Heart left ventricle (tissue), 16 donors: ENCODE results near the gene WDR7. TPM values are rescaled to one million over a fixed set of nuclear protein-coding genes. Genes with fewer than 3 reads are reported as not detected.

ENCODE experiments used
- ATAC-seq, 4 donors: fragments of 200-7000 bp; cut with Tn5 transposase; one replicate each; pipeline ENCODE4 v1.9.1; 2020 to 2022; ENCODE audit warnings: moderate library complexity in 4 of 4, mild to moderate bottlenecking in 3 of 4, moderate number of reproducible peaks in 1 of 4
- DNase-seq, 5 donors: peaks; one replicate each; pipeline ENCODE4 v3.0.0-alpha.2; 2020
- H3K27ac ChIP-seq, 12 donors: fragments of 200-600 bp; sonication (generic) in 4 of 12; one replicate each; pipeline versions ENCODE4 v1.5.0 to v1.8.0; 2016 to 2022; ENCODE audit warnings: mild to moderate bottlenecking in 2 of 12
- H3K27me3 ChIP-seq, 9 donors: fragments of 200-600 bp; sonication (generic) in 2 of 9; one replicate each; pipeline versions ENCODE4 v1.5.1 to v1.8.0; 2016 to 2022; ENCODE audit warnings: mild to moderate bottlenecking in 3 of 9
- H3K36me3 ChIP-seq, 9 donors: fragments of 200-600 bp; sonication (generic) in 2 of 9; one replicate each; pipeline versions ENCODE4 v1.5.0 to v1.8.0; 2018 to 2022; ENCODE audit warnings: mild to moderate bottlenecking in 2 of 9
- H3K4me1 ChIP-seq, 12 donors: fragments of 200-600 bp; sonication (generic) in 4 of 12; one replicate each; pipeline versions ENCODE4 v1.5.0 to v1.8.0; 2016 to 2022; ENCODE audit warnings: mild to moderate bottlenecking in 3 of 12
- H3K4me3 ChIP-seq, 12 donors: fragments of 200-600 bp; sonication (generic) in 4 of 12; one replicate each; pipeline versions ENCODE4 v1.5.0 to v1.8.0; 2017 to 2022; ENCODE audit warnings: mild to moderate bottlenecking in 9 of 12, moderate library complexity in 4 of 12
- H3K9me3 ChIP-seq, 12 donors: fragments of 200-600 bp; sonication (generic) in 4 of 12; one replicate each; pipeline versions ENCODE4 v1.5.0 to v1.8.0; 2016 to 2022; ENCODE audit warnings: mild to moderate bottlenecking in 1 of 12
- CTCF ChIP-seq, 12 donors: fragments of 200-600 bp; sonication (generic) in 4 of 12; IDR thresholded peaks; one replicate each; pipeline versions ENCODE4 v1.5.0 to v1.8.0; 2018 to 2022; ENCODE audit warnings: antibody characterized with exemption in 12 of 12, mild to moderate bottlenecking in 5 of 12
- POLR2A ChIP-seq, 2 donors: fragments of 450-650 bp; IDR thresholded peaks; one replicate each; pipeline ENCODE4 v1.6.1; 2017; ENCODE audit warnings: antibody characterized with exemption in 2 of 2, mild to moderate bottlenecking in 2 of 2, moderate library complexity in 2 of 2
- WGBS, 4 donors: extraction: QIAGEN DNeasy Blood & Tissue Kit in 2 of 4; methylation state at CpG; one replicate each; pipeline versions ENCODE4 v1.1.5 to v1.1.7; 2013 to 2018; 5-methylcytosine and 5-hydroxymethylcytosine counted together
- intact Hi-C, 10 donors: fragments of 100-400 bp; cut with DNase I; formaldehyde crosslinking; loops; one replicate each; pipeline versions ENCODE4 v1.11.1 to v1.14.2; 2022
- polyA plus RNA-seq, 2 donors: library from polyadenylated mRNA; stranded (reverse); fragments of 200-250 nt; gene quantifications; one replicate each; pipeline ENCODE4 v1.2.3, GENCODE V29; 2013
- total RNA-seq, 9 donors: library from RNA; depleted of rRNA in 2 of 9; stranded (reverse); fragments of >200 nt in 2 of 9; fragmentation: NEBNext Ultra II Directional in 3 of 9; extraction: Animal tissue kit (Norgen Biotek cat#: 25700) in 3 of 9; gene quantifications; one replicate each; pipeline versions ENCODE4 v1.1.0 to v1.2.4, GENCODE V29; 2016 to 2023
- donor health status: ischemic (EF 13 %, LVEDD 7.1; RV severe dilation, severe dysfunction).
- donor health status: healthy with polysubstance abuse.
- donor health status: DM: no; HTN: yes; CAD: no.
- donor health status: DM: no; HTN: no; CAD: no.
- donor health status: ischemic (EF 25% LVEDD 6.9; RV normal size, moderate dysfunction).
- donor health status: ischemic (EF 25% LVEDD 5.7; RV mildly dilated, moderate dysfunction).
- donor health status: healthy.
- donor health status: DM: yes; HTN: yes; CAD: no.
- donor health status: ischemic (EF 35%, LVEDD 5.7; RV mildly dilated, moderate dysfunction).
- donor health status: nonischemic (EF 11% LVEDD 7.7; RV severe dilation, severe dysfunction).
- donor health status: DM: yes; HTN: yes; CAD: no.
- donor health status: PGD.
- donor health status: ischemic (EF 29% LVEDD 5.4; RV normal size, mild dysfunction).
- donor health status: nonischemic (EF 23%, LVEDD 6.1; RV moderate dilation, normal function).

The WDR7 gene
- total and polyA plus RNA-seq, 11 donors, result 4.3 to 33.6 (median 26.6) TPM

GRCh38 chr18:56743115-56743514 is 92.0 kb downstream of the WDR7 start:
- TF ChIP-seq CTCF (IDR thresholded peaks at IDR 0.05), result no peak
- no peak for TF ChIP-seq POLR2A (IDR thresholded peaks at IDR 0.05)
- no peak for ATAC-seq
- no peak for DNase-seq
- peaks cover 0 to 7% (median 0%) of the 10 kb centered on the region in 12 donors for H3K9me3 ChIP-seq
- H3K27me3 ChIP-seq, result no peaks in the 10 kb centered on the region
- 92 to 96% (median 93%) methylated on average over 4 of the region's 4 CpGs for WGBS, 4 donors
- no peak overlapping the region for H3K27ac ChIP-seq
- H3K4me1 ChIP-seq, result peaks cover 0 to 28% (median 6%) of the 10 kb centered on the region in 12 donors
- intact Hi-C loops, result loop anchor here in 2 of 10 donors (5.0 to 10.0 kb wide), 2 partner anchors 702 to 819 kb away; no protein-coding TSS in a partner anchor
- H3K4me3 ChIP-seq, result no peak overlapping the region
- H3K36me3 ChIP-seq, result no peaks in the 10 kb centered on the region

GRCh38 chr18:56747032-56747658 is 96.0 kb downstream of the WDR7 start:
- 96 to 100% (median 100%) methylated on average over 1 of the region's 1 CpG for WGBS, 4 donors
- TF ChIP-seq POLR2A (IDR thresholded peaks at IDR 0.05) (no peak), CTCF (IDR thresholded peaks at IDR 0.05) (no peak)
- no peak overlapping the region for H3K27ac ChIP-seq
- intact Hi-C loops, result loop anchor here in 7 of 10 donors (5.0 to 10.0 kb wide), 3 partner anchors 690 to 815 kb away; partner anchors contain the start of gene ONECUT2 (in 2 of the 7)
- peaks cover 0 to 28% (median 5%) of the 10 kb centered on the region in 12 donors for H3K4me1 ChIP-seq
- no peak overlapping the region for H3K4me3 ChIP-seq
- no peaks in the 10 kb centered on the region for H3K27me3 ChIP-seq
- DNase-seq (no peak), ATAC-seq (no peak)
- no peaks in the 10 kb centered on the region for H3K9me3 ChIP-seq
- peaks cover 0 to 11% (median 0%) of the 10 kb centered on the region in 9 donors for H3K36me3 ChIP-seq

- Histone ChIP-seq H3K36me3 (peaks cover 0 to 11% (median 0%) of the 10 kb centered on the region in 9 donors), H3K9me3 (no peaks in the 10 kb centered on the region), H3K4me1 (peaks cover 0 to 28% (median 5%) of the 10 kb centered on the region in 12 donors), H3K4me3 (no peak overlapping the region), H3K27ac (no peak overlapping the region), H3K27me3 (no peaks in the 10 kb centered on the region)
- no peak for DNase-seq
- no peak for ATAC-seq
- TF ChIP-seq POLR2A (IDR thresholded peaks at IDR 0.05), result no peak
- no peak for TF ChIP-seq CTCF (IDR thresholded peaks at IDR 0.05)
- intact Hi-C loops, result loop anchor here in 7 of 10 donors (2.0 to 10.0 kb wide), 5 partner anchors 689 to 815 kb away; partner anchors contain the start of gene ONECUT2 (in 2 of the 7)
These were observed 96.7 kb downstream of the WDR7 start for GRCh38 chr18:56747857-56748256.

GRCh38 chr18:56748698-56749268 is 97.6 kb downstream of the WDR7 start:
- Histone ChIP-seq H3K27ac (no peak overlapping the region), H3K27me3 (no peaks in the 10 kb centered on the region), H3K9me3 (no peaks in the 10 kb centered on the region), H3K36me3 (peaks cover 0 to 14% (median 0%) of the 10 kb centered on the region in 9 donors), H3K4me3 (no peak overlapping the region), H3K4me1 (peaks cover 0 to 28% (median 5%) of the 10 kb centered on the region in 12 donors)
- DNase-seq (no peak), ATAC-seq (no peak)
- intact Hi-C loops, result loop anchor here in 7 of 10 donors (2.0 to 10.0 kb wide), 5 partner anchors 689 to 814 kb away; partner anchors contain the start of gene ONECUT2 (in 2 of the 7)
- TF ChIP-seq CTCF (IDR thresholded peaks at IDR 0.05) (peak; percentile 43 to 78 (median 68)), POLR2A (IDR thresholded peaks at IDR 0.05) (no peak)
- WGBS, 4 donors, result 49 to 94% (median 69%) methylated on average over 2 of the region's 2 CpGs
